Naive thymus-derived CD8-positive, alpha-beta T cell (primary cell): ENCODE measurements around the gene CYP4F2. TPM values are rescaled to one million over a fixed set of nuclear protein-coding genes. Genes with fewer than 3 reads are reported as not detected.
A peak's percentile ranks its signal among the peaks of the same experiment; 100 is the strongest.
"Not testable (repeated sequence)": the region's sequence is repeated elsewhere in the genome, so short reads cannot be mapped to it uniquely, and the experiment has no call there.

Experiments
- ATAC-seq, 2 donors: fragments of 150-1000 bp; cut with Tn5 transposase in 1 of 2; sonication (Bioruptor Pico), chemical (Tn5 transposase) in 1 of 2; 1 replicate in 1 of 2; 2 replicates in 1 of 2; pipeline ENCODE4 v1.10.0; 2021; ENCODE audit warnings: mild to moderate bottlenecking in 2 of 2, moderate library complexity in 2 of 2
- POLR2A ChIA-PET: fragments of 350-600 bp; sonication (Branson Sonifier 250); formaldehyde crosslinking; loops from one replicate; lab custom pipeline; 2021; ENCODE audit warnings: antibody characterized with exemption; lab: Charles Lee
- DNase-seq, 10 donors: peaks; one replicate each; pipeline versions ENCODE4 v3.0.0 to v3.0.0-alpha.2; 2020 to 2022
- H3K27ac Mint-ChIP-seq, 10 donors: one replicate each; pipeline ENCODE4 v1.8.0; 2020 to 2022; ENCODE audit warnings: mild to moderate bottlenecking in 10 of 10, mixed read lengths in 10 of 10, moderate library complexity in 4 of 10, inconsistent platforms in 1 of 10
- H3K27me3 Mint-ChIP-seq, 5 donors: one replicate each; pipeline ENCODE4 v1.8.0; 2021 to 2022; ENCODE audit warnings: mixed read lengths in 5 of 5
- H3K36me3 Mint-ChIP-seq, 3 donors: one replicate each; pipeline ENCODE4 v1.8.0; 2020 to 2022; ENCODE audit warnings: mixed read lengths in 3 of 3, mild to moderate bottlenecking in 2 of 3, inconsistent platforms in 1 of 3
- H3K4me1 Mint-ChIP-seq, 4 donors: one replicate each; pipeline ENCODE4 v1.8.0; 2021 to 2022; ENCODE audit warnings: mixed read lengths in 4 of 4
- H3K4me3 Mint-ChIP-seq, 10 donors: one replicate each; pipeline ENCODE4 v1.8.0; 2020 to 2022; ENCODE audit warnings: mild to moderate bottlenecking in 10 of 10, mixed read lengths in 10 of 10, moderate library complexity in 6 of 10, inconsistent platforms in 1 of 10
- H3K9me3 Mint-ChIP-seq, 9 donors: one replicate each; pipeline ENCODE4 v1.8.0; 2020 to 2022; ENCODE audit warnings: mixed read lengths in 9 of 9, mild to moderate bottlenecking in 3 of 9, inconsistent platforms in 1 of 9, moderate library complexity in 1 of 9
- polyA plus RNA-seq, 3 donors: library from polyadenylated mRNA; unstranded; fragments of 300-500 nt; fragmentation: Illumina TruSeq; gene quantifications; one replicate each; pipeline ENCODE4 v1.2.3, GENCODE V29; 2021
- total RNA-seq, 8 experiments: library from RNA in 2 of 8; stranded (reverse) in 2 of 8; gene quantifications; one replicate each; pipeline ENCODE4 v1.2.3 and lab custom pipeline; 2021 to 2026

Gene CYP4F2
- total and polyA plus RNA-seq, 5 experiments from 2014 or later = not detected

DNA sequence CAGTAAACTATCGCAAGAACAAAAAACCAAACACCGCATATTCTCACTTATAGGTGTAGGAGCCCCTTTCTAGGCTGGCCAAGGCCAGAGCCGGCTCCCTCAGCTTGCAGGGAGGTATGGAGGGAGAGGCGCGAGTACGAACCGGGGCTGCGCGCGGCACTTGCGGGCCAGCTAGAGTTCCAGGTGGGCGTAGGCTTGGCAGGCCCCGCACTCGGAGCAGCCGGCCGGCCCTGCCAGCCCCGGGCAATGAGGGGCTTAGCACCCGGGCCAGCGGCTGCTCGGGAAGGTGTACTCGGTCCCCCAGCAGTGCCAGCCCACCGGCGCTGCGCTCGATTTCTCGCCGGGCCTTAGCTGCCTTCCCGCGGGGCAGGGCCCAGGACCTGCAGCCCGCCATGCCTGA lies 1.7 kb upstream of the CYP4F2 start:
- H3K4me3 Mint-ChIP-seq = peak overlapping the region; percentile 31 to 96 (median 66)
- H3K4me1 Mint-ChIP-seq = peaks cover 2 to 11% (median 9%) of the 10 kb centered on the region in 4 donors
- ATAC-seq, H3K36me3 Mint-ChIP-seq, H3K27ac Mint-ChIP-seq, DNase-seq, POLR2A ChIA-PET: not testable (repeated sequence)
- peaks cover 11 to 45% (median 32%) of the 10 kb centered on the region in 5 donors for H3K27me3 Mint-ChIP-seq
- H3K9me3 Mint-ChIP-seq = peaks cover 0 to 12% (median 0%) of the 10 kb centered on the region in 9 donors

- POLR2A ChIA-PET = no interaction called here
- Mint-ChIP-seq H3K4me3 (no peak overlapping the region), H3K4me1 (peaks cover 2 to 11% (median 9%) of the 10 kb centered on the region in 4 donors), H3K27me3 (peaks cover 12 to 45% (median 29%) of the 10 kb centered on the region in 5 donors), H3K36me3 (no peaks in the 10 kb centered on the region), H3K27ac (no peak overlapping the region), H3K9me3 (no peaks in the 10 kb centered on the region)
- ATAC-seq = no peak
- no peak for DNase-seq
Measured at GRCh38 chr19:15897026-15897737, 692 bp downstream of the CYP4F2 start.

- no peaks in the 10 kb centered on the region for H3K9me3 Mint-ChIP-seq
- no peak for DNase-seq
- POLR2A ChIA-PET = no interaction called here
- no peak overlapping the region for H3K27ac Mint-ChIP-seq
- no peak for ATAC-seq
- H3K36me3 Mint-ChIP-seq = no peaks in the 10 kb centered on the region
- H3K27me3 Mint-ChIP-seq = peaks cover 12 to 40% (median 24%) of the 10 kb centered on the region in 5 donors
- H3K4me1 Mint-ChIP-seq = peaks cover 2 to 10% (median 9%) of the 10 kb centered on the region in 4 donors
- no peak overlapping the region for H3K4me3 Mint-ChIP-seq
Measured at GRCh38 chr19:15895876-15896430, 1.9 kb downstream of the CYP4F2 start.

GRCh38 chr19:15894359-15894758 lies 3.5 kb downstream of the CYP4F2 start:
- no peaks in the 10 kb centered on the region for H3K36me3 Mint-ChIP-seq
- no peak for DNase-seq
- H3K4me3 Mint-ChIP-seq = no peak overlapping the region
- peaks cover 11 to 37% (median 19%) of the 10 kb centered on the region in 5 donors for H3K27me3 Mint-ChIP-seq
- no peak overlapping the region for H3K27ac Mint-ChIP-seq
- peaks cover 0 to 2% (median 0%) of the 10 kb centered on the region in 4 donors for H3K4me1 Mint-ChIP-seq
- POLR2A ChIA-PET = no interaction called here
- no peaks in the 10 kb centered on the region for H3K9me3 Mint-ChIP-seq
- ATAC-seq = no peak

GRCh38 chr19:15893477-15893876 lies 4.4 kb downstream of the CYP4F2 start:
- Mint-ChIP-seq H3K27me3 (peaks cover 11 to 37% (median 17%) of the 10 kb centered on the region in 5 donors), H3K4me1 (peaks cover 0 to 2% (median 0%) of the 10 kb centered on the region in 4 donors), H3K36me3 (no peaks in the 10 kb centered on the region), H3K4me3 (no peak overlapping the region), H3K9me3 (no peaks in the 10 kb centered on the region), H3K27ac (no peak overlapping the region)
- no peak for DNase-seq
- POLR2A ChIA-PET = interaction anchor here (0.7 kb wide), 1 partner anchor 14 kb away, joined by 4 read pairs; no protein-coding TSS in a partner anchor
- ATAC-seq = no peak

GRCh38 chr19:15892012-15892411 lies 5.9 kb downstream of the CYP4F2 start:
- H3K27ac Mint-ChIP-seq = no peak overlapping the region
- H3K27me3 Mint-ChIP-seq = peaks cover 10 to 28% (median 17%) of the 10 kb centered on the region in 5 donors
- H3K4me3 Mint-ChIP-seq = no peak overlapping the region
- ATAC-seq (no peak), DNase-seq (no peak)
- H3K4me1 Mint-ChIP-seq = peaks cover 0 to 2% (median 0%) of the 10 kb centered on the region in 4 donors
- H3K36me3 Mint-ChIP-seq = no peaks in the 10 kb centered on the region
- no peaks in the 10 kb centered on the region for H3K9me3 Mint-ChIP-seq
- POLR2A ChIA-PET = interaction anchor here (1.4 kb wide), 1 partner anchor 13 kb away, joined by 3 read pairs; no protein-coding TSS in a partner anchor

DNA sequence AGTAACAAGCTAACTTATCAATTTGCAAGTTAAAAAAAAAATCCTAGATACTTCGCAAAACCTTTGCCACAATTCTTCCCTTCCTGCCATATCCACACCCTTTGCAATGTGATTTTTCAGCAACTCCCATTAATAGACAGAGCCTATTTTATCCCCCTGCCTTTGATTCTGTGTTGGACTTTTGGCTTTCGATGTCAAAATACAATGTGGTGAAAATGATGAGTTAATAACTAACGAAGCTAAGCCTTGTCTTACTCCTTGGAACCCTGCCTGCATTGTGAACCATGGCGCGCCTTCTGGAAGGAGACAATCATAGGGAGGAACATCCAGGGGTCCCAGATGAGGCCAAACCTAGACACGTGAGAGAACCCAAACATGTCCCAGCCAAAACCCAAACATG lies 6.4 kb downstream of the CYP4F2 start:
- DNase-seq (no peak), ATAC-seq (no peak)
- Mint-ChIP-seq H3K9me3 (no peaks in the 10 kb centered on the region), H3K4me3 (no peak overlapping the region), H3K36me3 (no peaks in the 10 kb centered on the region), H3K27ac (no peak overlapping the region), H3K27me3 (peaks cover 4 to 22% (median 12%) of the 10 kb centered on the region in 5 donors), H3K4me1 (no peaks in the 10 kb centered on the region)
- POLR2A ChIA-PET = interaction anchor here (1.4 kb wide), 1 partner anchor 12 kb away, joined by 3 read pairs; no protein-coding TSS in a partner anchor

GRCh38 chr19:15889339-15889738 lies 8.5 kb downstream of the CYP4F2 start:
- H3K4me3 Mint-ChIP-seq, H3K4me1 Mint-ChIP-seq, H3K27me3 Mint-ChIP-seq, POLR2A ChIA-PET, H3K9me3 Mint-ChIP-seq, ATAC-seq, DNase-seq, H3K36me3 Mint-ChIP-seq, H3K27ac Mint-ChIP-seq: not testable (repeated sequence)

DNA sequence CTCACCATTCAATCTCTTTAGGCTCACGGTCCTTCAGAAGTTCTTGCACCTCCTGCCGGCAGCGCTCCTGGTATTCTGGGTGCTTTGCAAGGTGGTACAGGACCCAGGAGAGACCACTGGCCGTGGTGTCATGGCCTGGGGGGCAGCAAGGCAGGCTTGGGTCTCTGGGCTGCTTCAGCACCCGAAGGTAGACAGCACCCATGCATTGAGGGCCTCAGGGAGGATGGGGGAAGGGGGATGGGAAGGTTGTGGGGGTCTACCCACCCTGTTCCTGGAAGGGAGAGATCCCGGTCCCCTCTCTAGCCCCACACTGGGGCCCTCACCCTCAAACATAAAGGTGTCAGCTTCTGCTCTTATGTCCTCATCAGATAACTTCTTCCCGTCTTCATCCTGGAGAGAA lies 12.0 kb downstream of the CYP4F2 start:
- POLR2A ChIA-PET = no interaction called here
- H3K4me1 Mint-ChIP-seq = no peaks in the 10 kb centered on the region
- no peak overlapping the region for H3K4me3 Mint-ChIP-seq
- peaks cover 4 to 14% (median 10%) of the 10 kb centered on the region in 5 donors for H3K27me3 Mint-ChIP-seq
- ATAC-seq = no peak
- H3K36me3 Mint-ChIP-seq = no peaks in the 10 kb centered on the region
- H3K27ac Mint-ChIP-seq = no peak overlapping the region
- no peak for DNase-seq
- H3K9me3 Mint-ChIP-seq = no peaks in the 10 kb centered on the region

DNA sequence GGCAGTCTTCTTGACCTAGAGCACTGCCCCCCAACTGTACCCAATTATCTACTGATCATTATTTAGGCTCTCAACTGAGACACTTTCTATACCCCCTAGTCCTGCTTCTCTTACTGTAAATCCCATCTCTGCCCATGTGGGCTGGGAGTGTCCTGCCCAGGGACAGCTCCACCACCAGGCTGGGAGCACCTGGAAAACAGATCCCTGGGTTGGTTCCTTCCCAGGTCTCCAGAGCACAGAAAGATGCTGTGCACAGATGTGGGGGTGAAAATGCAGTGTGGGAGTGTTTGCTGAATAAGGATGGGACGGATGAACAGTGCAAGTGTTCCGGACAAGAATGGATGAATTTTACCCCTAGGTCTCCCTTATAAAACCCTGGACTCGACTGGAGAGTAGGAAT lies 12.7 kb downstream of the CYP4F2 start:
- Mint-ChIP-seq H3K4me1 (no peaks in the 10 kb centered on the region), H3K27ac (no peak overlapping the region), H3K4me3 (no peak overlapping the region), H3K36me3 (no peaks in the 10 kb centered on the region), H3K27me3 (peaks cover 6 to 15% (median 15%) of the 10 kb centered on the region in 5 donors), H3K9me3 (no peaks in the 10 kb centered on the region)
- DNase-seq = no peak
- POLR2A ChIA-PET = no interaction called here
- no peak for ATAC-seq

DNA sequence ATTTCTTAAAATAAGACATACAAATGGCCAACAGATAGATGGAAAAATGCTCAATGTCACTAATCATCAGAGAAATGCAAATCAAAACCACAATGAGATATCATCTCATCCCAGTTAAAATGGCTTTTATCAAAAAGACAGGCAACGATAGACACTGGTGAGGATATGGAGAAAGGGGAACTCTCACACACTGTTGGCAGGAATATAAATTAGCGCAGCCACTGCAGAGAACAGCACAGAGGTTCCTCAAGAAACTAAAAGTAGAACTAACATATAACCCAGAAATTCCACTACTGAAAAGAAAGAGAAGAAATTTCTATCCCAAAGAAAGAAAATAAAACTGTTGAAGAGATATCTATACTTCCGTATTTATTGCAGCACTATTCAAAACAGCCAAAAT lies 14.5 kb downstream of the CYP4F2 start:
- H3K36me3 Mint-ChIP-seq, H3K9me3 Mint-ChIP-seq, POLR2A ChIA-PET, ATAC-seq, H3K4me1 Mint-ChIP-seq, H3K4me3 Mint-ChIP-seq, H3K27ac Mint-ChIP-seq, DNase-seq: not testable (repeated sequence)
- H3K27me3 Mint-ChIP-seq = peaks cover 9 to 24% (median 19%) of the 10 kb centered on the region in 5 donors

DNA sequence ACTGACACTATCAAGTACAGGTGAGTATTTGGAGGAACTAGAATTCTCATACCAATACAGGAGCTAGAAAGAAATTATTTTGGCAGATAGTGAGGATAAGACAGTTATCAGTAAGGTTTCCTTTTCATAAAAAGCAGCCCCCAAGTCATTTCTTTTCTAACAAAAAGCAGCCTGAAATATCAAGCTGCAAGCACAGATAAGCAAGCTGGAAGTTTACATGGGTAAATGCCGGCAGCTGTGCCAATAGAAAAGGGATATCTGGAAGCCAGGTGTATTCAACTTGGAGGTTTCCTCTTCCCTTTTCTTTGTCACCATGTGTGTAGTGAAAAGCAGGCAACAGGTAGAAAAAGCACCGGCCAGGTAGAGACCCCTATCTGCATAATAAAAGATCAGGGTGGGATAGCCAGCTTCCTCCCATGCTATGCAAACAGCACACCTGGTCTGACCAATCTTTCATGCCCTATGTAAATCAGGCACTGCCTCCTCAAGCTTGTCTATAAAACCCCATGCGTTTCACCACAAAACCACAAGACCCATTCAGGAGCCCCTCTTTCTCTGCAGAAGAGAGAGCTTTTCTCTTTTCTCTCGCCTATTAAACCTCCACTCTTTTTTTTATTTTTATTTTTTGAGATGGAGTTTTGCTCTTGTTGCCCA lies 22.9 kb downstream of the CYP4F2 start:
- DNase-seq = no peak
- ATAC-seq = no peak
- peak overlapping the region in 1 of 10 donors; percentile 30 for H3K4me3 Mint-ChIP-seq
- peaks cover 0 to 5% (median 0%) of the 10 kb centered on the region in 3 donors for H3K36me3 Mint-ChIP-seq
- H3K4me1 Mint-ChIP-seq = peaks cover 1 to 13% (median 12%) of the 10 kb centered on the region in 4 donors
- POLR2A ChIA-PET = no interaction called here
- H3K27me3 Mint-ChIP-seq = peaks cover 7 to 23% (median 19%) of the 10 kb centered on the region in 5 donors
- peaks cover 0 to 7% (median 3%) of the 10 kb centered on the region in 9 donors for H3K9me3 Mint-ChIP-seq
- no peak overlapping the region for H3K27ac Mint-ChIP-seq

- POLR2A ChIA-PET, ATAC-seq, H3K27ac Mint-ChIP-seq, H3K36me3 Mint-ChIP-seq, DNase-seq, H3K9me3 Mint-ChIP-seq: not testable (repeated sequence)
- H3K27me3 Mint-ChIP-seq = peaks cover 0 to 22% (median 17%) of the 10 kb centered on the region in 5 donors
- peaks cover 10 to 21% (median 19%) of the 10 kb centered on the region in 4 donors for H3K4me1 Mint-ChIP-seq
- H3K4me3 Mint-ChIP-seq = peak overlapping the region in 1 of 10 donors; percentile 35
Measured at GRCh38 chr19:15873771-15874170, 24.1 kb downstream of the CYP4F2 start.
